ENCODE data around the gene HAND1. TPM values are rescaled to one million over a fixed set of nuclear protein-coding genes. Genes with fewer than 3 reads are reported as not detected.

The HAND1 gene
- total RNA-seq, 6 experiments from 2014 or later, result not detected

DNA sequence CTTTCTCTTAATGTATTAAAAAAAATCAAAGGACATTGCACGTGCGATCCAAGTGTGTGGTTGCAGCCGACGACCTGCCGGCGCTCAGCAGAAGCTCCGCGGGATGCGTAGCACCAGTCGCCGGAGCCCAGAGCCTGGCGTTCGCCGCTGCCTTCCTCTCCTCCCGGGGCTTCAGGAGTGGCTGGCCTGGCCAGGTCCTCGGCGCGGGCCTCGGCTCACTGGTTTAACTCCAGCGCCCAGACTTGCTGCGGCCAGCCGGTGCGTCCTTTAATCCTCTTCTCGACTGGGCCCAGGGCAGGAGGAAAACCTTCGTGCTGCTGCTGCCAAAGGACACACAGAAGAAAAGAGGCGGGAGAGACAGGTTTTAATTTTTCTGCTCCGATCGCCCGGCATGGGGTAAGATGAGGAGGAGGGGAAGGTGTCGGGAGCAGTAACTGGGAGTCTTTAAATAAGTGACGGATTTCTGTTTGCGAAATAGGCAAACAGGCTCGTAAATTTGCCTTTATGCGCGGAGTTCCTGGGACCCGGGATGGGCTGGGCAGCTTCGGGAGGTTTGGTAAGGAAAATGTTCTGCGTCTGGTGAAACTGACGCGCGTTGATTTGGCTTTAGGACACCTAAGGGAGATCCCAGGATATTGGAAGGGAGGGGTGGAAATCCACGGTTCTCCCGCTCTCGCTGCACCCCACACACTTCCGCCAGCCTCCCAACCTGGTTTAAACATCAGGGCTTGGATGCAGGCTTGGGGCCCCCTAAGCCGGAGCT, 2.3 kb downstream of the HAND1 start:
- Mint-ChIP-seq H3K4me1 (ENCODE audit: low read depth) (peaks cover 14% of the 10 kb centered on the region), H3K36me3 (ENCODE audit: low read depth) (no peaks in the 10 kb centered on the region), H3K27ac (no peak overlapping the region), H3K9me3 (no peaks in the 10 kb centered on the region), H3K4me3 (no peak overlapping the region), H3K27me3 (ENCODE audit: insufficient read depth) (peaks cover 71% of the 10 kb centered on the region)
- TF ChIP-seq, protein P1, sequence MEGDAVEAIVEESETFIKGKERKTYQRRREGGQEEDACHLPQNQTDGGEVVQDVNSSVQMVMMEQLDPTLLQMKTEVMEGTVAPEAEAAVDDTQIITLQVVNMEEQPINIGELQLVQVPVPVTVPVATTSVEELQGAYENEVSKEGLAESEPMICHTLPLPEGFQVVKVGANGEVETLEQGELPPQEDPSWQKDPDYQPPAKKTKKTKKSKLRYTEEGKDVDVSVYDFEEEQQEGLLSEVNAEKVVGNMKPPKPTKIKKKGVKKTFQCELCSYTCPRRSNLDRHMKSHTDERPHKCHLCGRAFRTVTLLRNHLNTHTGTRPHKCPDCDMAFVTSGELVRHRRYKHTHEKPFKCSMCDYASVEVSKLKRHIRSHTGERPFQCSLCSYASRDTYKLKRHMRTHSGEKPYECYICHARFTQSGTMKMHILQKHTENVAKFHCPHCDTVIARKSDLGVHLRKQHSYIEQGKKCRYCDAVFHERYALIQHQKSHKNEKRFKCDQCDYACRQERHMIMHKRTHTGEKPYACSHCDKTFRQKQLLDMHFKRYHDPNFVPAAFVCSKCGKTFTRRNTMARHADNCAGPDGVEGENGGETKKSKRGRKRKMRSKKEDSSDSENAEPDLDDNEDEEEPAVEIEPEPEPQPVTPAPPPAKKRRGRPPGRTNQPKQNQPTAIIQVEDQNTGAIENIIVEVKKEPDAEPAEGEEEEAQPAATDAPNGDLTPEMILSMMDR (IDR thresholded peaks at IDR 0.05), result no peak
- no peak for DNase-seq

DNA sequence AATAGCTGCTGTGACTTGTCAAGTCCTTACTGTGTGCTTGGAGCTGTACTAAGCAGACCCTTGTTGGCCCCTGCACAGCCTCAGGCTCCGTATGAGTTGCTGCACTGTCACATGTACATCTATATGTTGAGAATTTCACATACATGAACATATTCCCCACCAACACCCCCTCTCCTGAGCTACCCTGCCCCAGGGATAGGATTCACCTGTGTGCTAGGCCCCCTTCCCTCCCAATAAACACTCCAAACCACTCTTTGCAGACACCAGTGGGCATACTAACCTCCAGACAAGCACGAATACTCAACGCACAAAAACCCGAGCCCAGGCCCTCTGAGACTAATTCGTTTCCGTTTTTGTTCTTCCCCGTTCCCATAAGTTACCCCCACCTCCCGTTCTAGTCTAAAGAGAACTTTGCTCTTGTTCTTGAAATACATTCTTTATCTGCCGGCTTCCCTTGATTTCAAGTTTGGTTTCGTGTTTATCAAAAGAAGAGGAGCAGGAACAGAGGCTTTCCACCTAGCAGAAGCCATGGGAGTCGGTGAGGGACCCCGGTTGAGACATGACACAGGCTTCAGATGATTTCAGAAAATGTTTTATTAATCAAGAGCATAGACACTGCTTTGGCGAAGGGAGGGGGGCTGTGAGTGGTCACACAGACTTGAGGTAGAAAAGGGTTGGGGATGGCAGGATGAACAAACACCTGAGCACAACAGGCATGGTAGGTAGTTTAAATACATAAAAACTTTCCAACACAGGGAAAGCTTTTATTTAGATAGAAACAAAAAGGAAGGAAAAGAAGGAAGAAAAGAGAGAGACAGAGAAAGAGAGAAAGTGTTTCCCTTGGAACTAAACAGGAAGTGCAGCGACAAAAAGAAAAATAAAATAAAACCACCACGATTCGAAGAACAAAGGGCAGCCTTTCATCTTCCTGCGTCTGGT, 3.4 kb downstream of the HAND1 start:
- H3K4me3 Mint-ChIP-seq, result no peak overlapping the region
- no peaks in the 10 kb centered on the region for H3K36me3 Mint-ChIP-seq (ENCODE audit: low read depth)
- no peak overlapping the region for H3K27ac Mint-ChIP-seq
- TF ChIP-seq, protein P1 (IDR thresholded peaks at IDR 0.05), result no peak
- DNase-seq, result no peak
- no peaks in the 10 kb centered on the region for H3K9me3 Mint-ChIP-seq
- peaks cover 71% of the 10 kb centered on the region for H3K27me3 Mint-ChIP-seq (ENCODE audit: insufficient read depth)
- H3K4me1 Mint-ChIP-seq (ENCODE audit: low read depth), result peaks cover 17% of the 10 kb centered on the region

DNA sequence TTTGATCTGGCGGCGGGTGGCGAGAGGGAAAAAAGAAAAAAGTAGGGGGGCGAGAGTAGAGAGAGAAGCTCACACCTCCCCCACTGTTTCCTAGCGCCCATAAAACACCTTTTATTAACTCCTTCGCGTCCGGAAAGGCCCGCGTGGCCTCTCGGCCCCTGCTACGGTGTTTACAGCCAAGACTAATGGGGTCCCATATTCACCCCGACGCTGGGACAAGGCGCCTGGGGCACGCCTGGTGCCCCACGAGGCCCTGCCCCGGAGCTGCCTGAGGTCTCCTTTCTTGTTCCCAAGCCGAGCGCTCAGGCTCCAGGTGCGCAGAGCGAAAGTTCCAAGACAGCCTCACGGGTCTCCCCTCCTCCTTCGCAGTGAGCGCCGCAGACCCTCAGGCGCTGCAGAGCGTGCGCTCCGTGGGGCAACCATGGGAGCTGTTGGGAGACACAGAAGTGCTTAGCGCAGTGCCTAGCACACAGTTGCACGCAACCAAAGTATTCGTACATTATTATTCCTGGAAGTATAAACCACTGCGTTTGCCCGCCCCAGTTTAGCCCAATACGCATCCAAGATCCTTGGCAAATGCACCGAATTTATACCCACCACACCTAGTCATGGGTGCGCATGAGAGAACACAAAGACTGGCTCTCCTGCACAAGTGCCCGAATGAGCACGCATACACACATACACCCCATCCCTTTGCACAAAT, 4.3 kb downstream of the HAND1 start:
- TF ChIP-seq, protein P1 (IDR thresholded peaks at IDR 0.05), result no peak
- DNase-seq, result no peak
- Mint-ChIP-seq H3K4me3 (no peak overlapping the region), H3K9me3 (no peaks in the 10 kb centered on the region), H3K36me3 (ENCODE audit: low read depth) (no peaks in the 10 kb centered on the region), H3K27me3 (ENCODE audit: insufficient read depth) (peaks cover 64% of the 10 kb centered on the region), H3K27ac (no peak overlapping the region), H3K4me1 (ENCODE audit: low read depth) (peaks cover 17% of the 10 kb centered on the region)

DNA sequence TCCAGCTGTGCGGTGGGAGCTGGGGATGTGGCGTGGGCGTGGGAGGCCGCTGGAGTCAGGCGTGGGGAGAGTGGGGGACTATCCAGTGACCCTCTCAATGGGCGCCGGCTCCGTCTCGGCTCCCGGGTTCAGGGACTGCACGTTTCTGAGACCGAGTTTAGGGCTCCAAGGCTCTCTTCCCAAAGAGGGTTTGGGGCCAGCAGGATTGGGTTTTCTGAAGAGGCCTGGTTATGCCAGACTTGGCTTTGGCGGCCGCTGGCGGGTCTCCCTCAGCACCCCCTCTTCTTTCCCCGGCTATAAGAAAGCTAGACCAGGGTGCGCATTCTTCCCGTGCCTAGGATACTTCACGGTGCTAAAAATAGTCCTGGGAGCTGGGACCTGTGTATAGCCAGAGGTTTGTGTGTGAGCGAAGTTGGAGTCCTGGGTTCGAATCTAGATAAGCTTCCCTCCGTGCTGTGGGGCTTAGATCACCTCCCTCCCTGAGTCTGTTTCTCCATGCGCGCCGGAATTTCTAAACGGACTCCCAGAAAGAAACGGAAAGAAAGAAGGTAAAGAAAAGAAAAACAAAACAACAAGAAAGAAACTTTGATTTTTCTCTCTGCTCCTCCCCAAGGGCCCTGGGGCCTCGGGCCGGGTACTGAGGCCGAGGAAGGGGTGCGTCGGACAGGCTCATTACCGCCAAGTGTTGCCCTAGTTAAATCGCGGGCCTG, 5.0 kb downstream of the HAND1 start:
- peaks cover 17% of the 10 kb centered on the region for H3K4me1 Mint-ChIP-seq (ENCODE audit: low read depth)
- TF ChIP-seq, protein P1 (IDR thresholded peaks at IDR 0.05), result no peak
- H3K9me3 Mint-ChIP-seq, result no peaks in the 10 kb centered on the region
- no peak overlapping the region for H3K27ac Mint-ChIP-seq
- peaks cover 64% of the 10 kb centered on the region for H3K27me3 Mint-ChIP-seq (ENCODE audit: insufficient read depth)
- DNase-seq, result no peak
- no peaks in the 10 kb centered on the region for H3K36me3 Mint-ChIP-seq (ENCODE audit: low read depth)
- no peak overlapping the region for H3K4me3 Mint-ChIP-seq

Data from HFFc6 (cell line).